PC-3 (cell line): ENCODE data around the gene DISP3. TPM values are rescaled to one million over a fixed set of nuclear protein-coding genes. Genes with fewer than 3 reads are reported as not detected.
A peak's percentile ranks its signal among the peaks of the same experiment; 100 is the strongest.

Source experiments
- ATAC-seq: fragments of 200-7000 bp; cut with Tn5 transposase; 2 replicates; pipeline ENCODE4 v1.9.1; 2020; ENCODE audit warnings: mild to moderate bottlenecking, moderate library complexity
- BruUV-seq: library from RNA; stranded (reverse); fragments of 400-500 nt; replicated peaks from 2 replicates; lab custom pipeline; 2021; lab: Mats Ljungman, UMichigan
- CTCF ChIA-PET: fragments of 300-600 bp; sonication (Branson Sonifier 250); formaldehyde crosslinking; loops from one replicate; lab custom pipeline; 2022; ENCODE audit warnings: antibody characterized with exemption; lab: Charles Lee
- POLR2A ChIA-PET: fragments of 300-600 bp; sonication (Branson Sonifier 250); formaldehyde crosslinking; loops from one replicate; lab custom pipeline; 2022; ENCODE audit warnings: antibody characterized with exemption; ENCODE audit not compliant: unreplicated experiment; lab: Charles Lee
- DNase-seq: peaks from one replicate; pipeline ENCODE4 v3.0.0-alpha.2; 2015
- H2AFZ ChIP-seq: fragments of 300-600 bp; sonication (generic); 2 replicates; pipeline ENCODE4 v1.6.0; 2016; ENCODE audit warnings: antibody characterized with exemption, low read length
- H3F3A ChIP-seq: fragments of 300-600 bp; sonication (generic); one replicate; pipeline ENCODE4 v1.6.0; 2017; ENCODE audit warnings: antibody characterized with exemption, low read length, control low read depth, mild to moderate bottlenecking; ENCODE audit not compliant: unreplicated experiment
- H3K27ac ChIP-seq: fragments of 300-600 bp; sonication (generic); 2 replicates; pipeline ENCODE4 v1.5.1; 2016; ENCODE audit warnings: mild to moderate bottlenecking, low read length
- H3K27me3 ChIP-seq: fragments of 300-600 bp; sonication (generic); 2 replicates; pipeline ENCODE4 v1.6.1; 2016; ENCODE audit warnings: low read length, mixed read lengths
- H3K36me3 ChIP-seq: fragments of 300-600 bp; sonication (generic); 2 replicates; pipeline ENCODE4 v1.6.1; 2016; ENCODE audit warnings: low read depth, mixed run types, low read length, mixed read lengths
- H3K4me1 ChIP-seq: fragments of 300-600 bp; sonication (generic); 2 replicates; pipeline ENCODE4 v1.5.1; 2016; ENCODE audit warnings: low read length; ENCODE audit not compliant: insufficient read depth
- H3K4me2 ChIP-seq: fragments of 300-600 bp; sonication (generic); 2 replicates; pipeline ENCODE4 v1.6.0; 2016; ENCODE audit warnings: low read length
- H3K4me3 ChIP-seq: fragments of 300-600 bp; sonication (generic); 2 replicates; pipeline ENCODE4 v1.5.1; 2016; ENCODE audit warnings: mild to moderate bottlenecking, low read length, mixed read lengths
- H3K79me2 ChIP-seq: fragments of 300-600 bp; sonication (generic); 2 replicates; pipeline ENCODE4 v1.6.1; 2017; ENCODE audit warnings: low read length, mixed read lengths
- H3K9ac ChIP-seq: fragments of 300-600 bp; sonication (generic); 2 replicates; pipeline ENCODE4 v1.6.0; 2016; ENCODE audit warnings: mild to moderate bottlenecking, low read length
- H3K9me2 ChIP-seq: fragments of 300-600 bp; sonication (generic); replicated peaks from 2 replicates; pipeline ENCODE4 v1.6.1; 2016; ENCODE audit warnings: mixed run types, low read length, mixed read lengths
- H3K9me3 ChIP-seq: fragments of 300-600 bp; sonication (generic); 2 replicates; pipeline ENCODE4 v1.6.1; 2016; ENCODE audit warnings: low read length, mixed read lengths
- H4K20me1 ChIP-seq: fragments of 300-600 bp; sonication (generic); 2 replicates; pipeline ENCODE4 v1.6.1; 2016; ENCODE audit warnings: low read length, mixed read lengths
- CTCF ChIP-seq: fragments of 300-600 bp; sonication (generic); conservative IDR thresholded peaks from 2 replicates; pipeline ENCODE4 v1.5.1; 2017; ENCODE audit warnings: antibody characterized with exemption, low read depth, mild to moderate bottlenecking, low read length
- EZH2 ChIP-seq: fragments of 300-600 bp; sonication (generic); IDR thresholded peaks from one replicate; pipeline ENCODE4 v1.6.1; 2017; ENCODE audit warnings: antibody characterized with exemption, mild to moderate bottlenecking, low read length; ENCODE audit not compliant: unreplicated experiment
- EZH2phosphoT487 ChIP-seq: fragments of 300-600 bp; sonication (generic); IDR thresholded peaks from 2 replicates; pipeline ENCODE4 v1.6.1; 2018; ENCODE audit warnings: mild to moderate bottlenecking, antibody characterized with exemption, low read length, borderline replicate concordance
- intact Hi-C: fragments of 100-400 bp; cut with micrococcal nuclease; formaldehyde crosslinking; loops from 2 replicates; pipeline ENCODE4 v1.9.0; 2023
- total RNA-seq: library from RNA; depleted of rRNA; stranded (reverse); fragments of >200 nt; gene quantifications from 2 replicates; pipeline ENCODE4 v1.2.3, GENCODE V29; 2014

DISP3 gene
- total RNA-seq, 1 experiment from 2014 or later, result 0.40 TPM

GRCh38 chr1:11568687-11569086 is 89.7 kb downstream of the DISP3 start:
- Histone ChIP-seq H3K4me1 (no peaks in the 10 kb centered on the region), H3K27me3 (peaks cover 17% of the 10 kb centered on the region; the same call in 1 of the 2 replicates), H3K27ac (no peak overlapping the region), H3K36me3 (no peaks in the 10 kb centered on the region), H3K9me3 (no peaks in the 10 kb centered on the region), H3F3A (no peaks in the 10 kb centered on the region), H3K79me2 (no peaks in the 10 kb centered on the region), H3K9me2 (no peaks in the 10 kb centered on the region), H2AFZ (no peak overlapping the region), H3K4me2 (no peak overlapping the region), H3K9ac (no peak overlapping the region), H3K4me3 (no peak overlapping the region), H4K20me1 (no peaks in the 10 kb centered on the region)
- CTCF ChIA-PET, result no interaction called here
- ATAC-seq (no peak), DNase-seq (peak; percentile 15)
- POLR2A ChIA-PET, result no interaction called here
- no peak for TF ChIP-seq EZH2
- TF ChIP-seq CTCF, result no peak
- no peak for TF ChIP-seq EZH2phosphoT487
- intact Hi-C loops, result no loop called here
- BruUV-seq, result no TSS peak

GRCh38 chr1:11569551-11569950 is 90.6 kb downstream of the DISP3 start:
- Histone ChIP-seq H3K4me3 (no peak overlapping the region), H3K4me1 (no peaks in the 10 kb centered on the region), H3K9me3 (no peaks in the 10 kb centered on the region), H3K9ac (no peak overlapping the region), H4K20me1 (no peaks in the 10 kb centered on the region), H3K4me2 (no peak overlapping the region), H2AFZ (no peak overlapping the region), H3K36me3 (no peaks in the 10 kb centered on the region), H3K27me3 (peaks cover 13% of the 10 kb centered on the region; the same call in 1 of the 2 replicates), H3K27ac (no peak overlapping the region), H3K79me2 (no peaks in the 10 kb centered on the region), H3K9me2 (no peaks in the 10 kb centered on the region), H3F3A (no peaks in the 10 kb centered on the region)
- ATAC-seq (no peak), DNase-seq (no peak)
- BruUV-seq, result no TSS peak
- CTCF ChIA-PET, result interaction anchor here (1.2 kb wide), 1 partner anchor 538 kb away, joined by 3 read pairs; no protein-coding TSS in a partner anchor
- intact Hi-C loops, result no loop called here
- POLR2A ChIA-PET, result no interaction called here
- TF ChIP-seq EZH2phosphoT487 (no peak), CTCF (no peak), EZH2 (no peak)

- BruUV-seq, result no TSS peak
- peaks cover 13% of the 10 kb centered on the region; the same call in 1 of the 2 replicates for H3K27me3 ChIP-seq
These were observed 91.0 kb downstream of the DISP3 start for GRCh38 chr1:11569954-11570353.

More at GRCh38 chr1:11569954-11570353, 91.0 kb downstream of the DISP3 start:
- no peaks in the 10 kb centered on the region for H3F3A ChIP-seq
- CTCF ChIA-PET, result interaction anchor here (1.2 kb wide), 1 partner anchor 539 kb away, joined by 3 read pairs; no protein-coding TSS in a partner anchor
- TF ChIP-seq EZH2phosphoT487, result no peak
- TF ChIP-seq CTCF, result no peak
- no peak for TF ChIP-seq EZH2
- no peaks in the 10 kb centered on the region for H3K9me3 ChIP-seq
- no peaks in the 10 kb centered on the region for H3K79me2 ChIP-seq
- no peak overlapping the region for H2AFZ ChIP-seq
- DNase-seq, result no peak
- H3K4me1 ChIP-seq, result no peaks in the 10 kb centered on the region
- H3K27ac ChIP-seq, result no peak overlapping the region
- H4K20me1 ChIP-seq, result no peaks in the 10 kb centered on the region
- POLR2A ChIA-PET, result no interaction called here
- intact Hi-C loops, result no loop called here
- no peaks in the 10 kb centered on the region for H3K9me2 ChIP-seq
- no peak overlapping the region for H3K9ac ChIP-seq
- no peaks in the 10 kb centered on the region for H3K36me3 ChIP-seq
- no peak for ATAC-seq
- no peak overlapping the region for H3K4me3 ChIP-seq
- no peak overlapping the region for H3K4me2 ChIP-seq
